Measurements from ENCODE around the gene CDADC1. TPM values are rescaled to one million over a fixed set of nuclear protein-coding genes. Genes with fewer than 3 reads are reported as not detected.

CDADC1 gene
- total and polyA plus RNA-seq, 2 of the 13 experiments (the other 11 are each of a cell fraction or from before 2014, with no cell fraction given), result 2.4 to 9.0 TPM

DNA sequence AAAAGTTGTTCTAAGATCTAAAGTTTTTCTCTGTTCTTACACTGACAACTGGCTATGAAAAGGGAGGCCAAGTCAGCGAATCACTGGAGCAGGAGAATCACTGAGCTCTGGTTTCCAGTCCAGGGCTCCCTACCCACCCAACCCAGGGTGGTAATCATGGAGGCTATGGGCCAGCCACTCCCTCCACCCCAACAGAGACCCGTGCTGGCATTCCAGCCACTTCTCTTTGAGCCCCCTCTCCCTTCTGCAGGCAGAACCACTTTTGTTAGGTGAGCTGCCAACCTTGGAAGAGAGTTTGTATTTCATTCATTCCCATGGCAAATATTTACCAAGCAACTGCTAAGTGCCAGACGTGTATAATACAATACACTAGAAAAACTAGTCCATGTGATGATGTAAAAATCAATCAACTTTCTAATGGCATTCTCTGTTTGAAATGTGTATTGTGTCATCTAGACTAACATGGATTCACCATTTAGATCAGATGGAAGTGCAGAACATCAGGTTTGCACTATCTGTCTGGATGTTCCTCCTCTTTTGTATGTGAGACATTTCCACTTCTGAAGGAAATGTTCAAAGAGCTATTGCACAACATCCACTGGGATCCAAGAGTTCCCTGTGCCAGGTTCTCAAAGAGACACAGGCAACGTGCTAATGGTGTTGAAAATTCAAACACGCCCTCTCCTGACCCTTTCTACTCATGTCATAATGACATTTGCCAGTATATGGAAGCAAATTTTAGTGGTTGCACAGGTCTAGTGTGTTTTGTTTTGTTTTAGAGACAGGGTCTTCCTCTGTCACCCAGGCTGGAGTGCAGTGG is 22.3 kb upstream of the CDADC1 start:
- Histone ChIP-seq H3K36me3 (replicated peaks in 1 of 2; ENCODE audit: control insufficient read depth in 1 of 2, insufficient read depth in 2 of 2, low read length in 2 of 2) (no peaks in the 10 kb centered on the region), H3K4me3 (replicated peaks in 1 of 3; ENCODE audit: insufficient read depth in 1 of 3, low read depth in 2 of 3, low read length in 3 of 3) (no peak overlapping the region), H3K4me2 (ENCODE audit: low read depth, low read length) (no peak overlapping the region), H3K4me1 (ENCODE audit: insufficient read depth, low read length) (peaks cover 10% of the 10 kb centered on the region), H3K9me3 (ENCODE audit: low read length) (no peaks in the 10 kb centered on the region), H3K27ac (ENCODE audit: extremely low read length, insufficient read depth, low read length) (no peak overlapping the region), H2AFZ (ENCODE audit: low read length) (no peak overlapping the region), H3K9ac (ENCODE audit: insufficient read depth, low read depth, low read length) (no peak overlapping the region), H3K79me2 (ENCODE audit: insufficient read depth, low read length) (no peaks in the 10 kb centered on the region), H4K20me1 (ENCODE audit: insufficient read depth, low read length) (no peaks in the 10 kb centered on the region), H3K27me3 (ENCODE audit: control insufficient read depth in 1 of 2, insufficient read depth in 2 of 2, low read length in 2 of 2) (no peaks in the 10 kb centered on the region; a peak in 1 of 5 replicates)
- ATAC-seq (peak; percentile 65), DNase-seq (ENCODE audit: low spot score) (peak; percentile 29), FAIRE-seq (peak; percentile 42)
- ChIA-PET POLR2A (interaction anchor here (1.5 kb wide), 1 partner anchor 11 kb away, joined by 10 read pairs; no protein-coding TSS in a partner anchor), CTCF (ENCODE audit: low intra/inter-chr PET ratio, low total read pairs) (no interaction called here)
- no TSS peak for BruUV-seq (replicated peaks)
- intact Hi-C loops (cut with micrococcal nuclease; ENCODE audit: unreplicated experiment), result no loop called here
- in situ Hi-C loops (cut with HindIII; ENCODE audit: extremely low pct_ligation_motif_present, low pct_unique_long_range_greater_than_20kb), result no loop called here
- 20% methylated on average over 5 of the region's 5 CpGs for WGBS (ENCODE audit: low lambda C conversion rate)
- TF ChIP-seq ZNF879 (CRISPR knock-in tag; IDR thresholded peaks at IDR 0.05) (no peak), ZNF609 (CRISPR knock-in tag; IDR thresholded peaks at IDR 0.05; ENCODE audit: borderline replicate concordance) (no peak), KDM1A (CRISPR knock-in tag; IDR thresholded peaks at IDR 0.05) (no peak), ZNF10 (CRISPR knock-in tag; IDR thresholded peaks at IDR 0.05; ENCODE audit: borderline replicate concordance, low read depth) (no peak), ZNF788 (CRISPR knock-in tag; IDR thresholded peaks at IDR 0.05; ENCODE audit: borderline replicate concordance) (no peak), CEBPB (IDR thresholded peaks at IDR 0.05; ENCODE audit: borderline replicate concordance, low read depth, low read length) (peak; percentile 94), CEBPG (CRISPR knock-in tag; IDR thresholded peaks at IDR 0.05) (peak; percentile 87)
- TF ChIP-seq, protein P1, sequence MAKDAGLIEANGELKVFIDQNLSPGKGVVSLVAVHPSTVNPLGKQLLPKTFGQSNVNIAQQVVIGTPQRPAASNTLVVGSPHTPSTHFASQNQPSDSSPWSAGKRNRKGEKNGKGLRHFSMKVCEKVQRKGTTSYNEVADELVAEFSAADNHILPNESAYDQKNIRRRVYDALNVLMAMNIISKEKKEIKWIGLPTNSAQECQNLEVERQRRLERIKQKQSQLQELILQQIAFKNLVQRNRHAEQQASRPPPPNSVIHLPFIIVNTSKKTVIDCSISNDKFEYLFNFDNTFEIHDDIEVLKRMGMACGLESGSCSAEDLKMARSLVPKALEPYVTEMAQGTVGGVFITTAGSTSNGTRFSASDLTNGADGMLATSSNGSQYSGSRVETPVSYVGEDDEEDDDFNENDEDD (CRISPR knock-in tag; IDR thresholded peaks at IDR 0.05; ENCODE audit: borderline replicate concordance), result no peak
- TF ChIP-seq, protein P2, sequence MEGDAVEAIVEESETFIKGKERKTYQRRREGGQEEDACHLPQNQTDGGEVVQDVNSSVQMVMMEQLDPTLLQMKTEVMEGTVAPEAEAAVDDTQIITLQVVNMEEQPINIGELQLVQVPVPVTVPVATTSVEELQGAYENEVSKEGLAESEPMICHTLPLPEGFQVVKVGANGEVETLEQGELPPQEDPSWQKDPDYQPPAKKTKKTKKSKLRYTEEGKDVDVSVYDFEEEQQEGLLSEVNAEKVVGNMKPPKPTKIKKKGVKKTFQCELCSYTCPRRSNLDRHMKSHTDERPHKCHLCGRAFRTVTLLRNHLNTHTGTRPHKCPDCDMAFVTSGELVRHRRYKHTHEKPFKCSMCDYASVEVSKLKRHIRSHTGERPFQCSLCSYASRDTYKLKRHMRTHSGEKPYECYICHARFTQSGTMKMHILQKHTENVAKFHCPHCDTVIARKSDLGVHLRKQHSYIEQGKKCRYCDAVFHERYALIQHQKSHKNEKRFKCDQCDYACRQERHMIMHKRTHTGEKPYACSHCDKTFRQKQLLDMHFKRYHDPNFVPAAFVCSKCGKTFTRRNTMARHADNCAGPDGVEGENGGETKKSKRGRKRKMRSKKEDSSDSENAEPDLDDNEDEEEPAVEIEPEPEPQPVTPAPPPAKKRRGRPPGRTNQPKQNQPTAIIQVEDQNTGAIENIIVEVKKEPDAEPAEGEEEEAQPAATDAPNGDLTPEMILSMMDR (CRISPR knock-in tag; IDR thresholded peaks at IDR 0.05), result 0 out of 2 replicates have a peak, but pooled peaks have one; percentile 30
- TF ChIP-seq, protein P3, sequence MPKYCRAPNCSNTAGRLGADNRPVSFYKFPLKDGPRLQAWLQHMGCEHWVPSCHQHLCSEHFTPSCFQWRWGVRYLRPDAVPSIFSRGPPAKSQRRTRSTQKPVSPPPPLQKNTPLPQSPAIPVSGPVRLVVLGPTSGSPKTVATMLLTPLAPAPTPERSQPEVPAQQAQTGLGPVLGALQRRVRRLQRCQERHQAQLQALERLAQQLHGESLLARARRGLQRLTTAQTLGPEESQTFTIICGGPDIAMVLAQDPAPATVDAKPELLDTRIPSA (CRISPR knock-in tag; IDR thresholded peaks at IDR 0.05; ENCODE audit: borderline replicate concordance), result no peak
- TF ChIP-seq, protein P4, sequence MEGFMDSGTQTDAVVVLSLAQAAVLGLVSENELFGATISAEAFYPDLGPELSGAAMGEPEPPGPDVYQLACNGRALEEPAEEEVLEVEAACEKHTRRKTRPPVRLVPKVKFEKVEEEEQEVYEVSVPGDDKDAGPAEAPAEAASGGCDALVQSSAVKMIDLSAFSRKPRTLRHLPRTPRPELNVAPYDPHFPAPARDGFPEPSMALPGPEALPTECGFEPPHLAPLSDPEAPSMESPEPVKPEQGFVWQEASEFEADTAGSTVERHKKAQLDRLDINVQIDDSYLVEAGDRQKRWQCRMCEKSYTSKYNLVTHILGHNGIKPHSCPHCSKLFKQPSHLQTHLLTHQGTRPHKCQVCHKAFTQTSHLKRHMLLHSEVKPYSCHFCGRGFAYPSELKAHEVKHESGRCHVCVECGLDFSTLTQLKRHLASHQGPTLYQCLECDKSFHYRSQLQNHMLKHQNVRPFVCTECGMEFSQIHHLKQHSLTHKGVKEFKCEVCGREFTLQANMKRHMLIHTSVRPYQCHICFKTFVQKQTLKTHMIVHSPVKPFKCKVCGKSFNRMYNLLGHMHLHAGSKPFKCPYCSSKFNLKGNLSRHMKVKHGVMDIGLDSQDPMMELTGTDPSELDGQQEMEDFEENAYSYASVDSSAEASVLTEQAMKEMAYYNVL (CRISPR knock-in tag; IDR thresholded peaks at IDR 0.05; ENCODE audit: borderline replicate concordance), result 0 out of 2 replicates have a peak, but pooled peaks have one; percentile 43

Data from HepG2 (cell line).